ENCODE measurements around the gene EPS8. TPM values are rescaled to one million over a fixed set of nuclear protein-coding genes. Genes with fewer than 3 reads are reported as not detected.
"Not testable (repeated sequence)": the region's sequence is repeated elsewhere in the genome, so short reads cannot be mapped to it uniquely, and the experiment has no call there.

EPS8 gene
- total RNA-seq, 1 experiment from 2014 or later, result 52.7 TPM

DNA sequence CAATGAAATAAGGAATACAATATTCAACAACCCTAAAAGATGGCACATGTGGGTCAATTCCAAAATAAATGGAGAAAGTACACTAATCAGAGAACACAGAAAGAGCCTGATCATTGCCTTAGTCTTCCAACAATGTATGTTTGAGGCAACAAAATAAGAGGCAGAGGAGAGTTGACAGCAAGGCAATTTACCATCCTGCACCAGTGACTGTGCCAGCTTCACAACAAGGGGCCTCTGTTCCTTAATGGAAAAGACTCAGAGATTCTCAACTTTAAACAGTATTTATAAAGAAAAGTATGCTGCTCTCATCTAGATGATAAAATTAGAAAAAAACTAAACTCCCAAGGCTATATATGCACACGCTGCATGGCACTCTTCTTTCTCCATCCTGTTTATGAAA is 25.9 kb downstream of the EPS8 start:
- no peak for DNase-seq (ENCODE audit: low read depth in 1 of 2, low spot score in 2 of 2)
- H3K27ac ChIP-seq, result no peak overlapping the region
- H3K36me3 ChIP-seq, result no peaks in the 10 kb centered on the region
- peaks cover 5% of the 10 kb centered on the region; the same call in 1 of the 2 replicates for H3K4me1 ChIP-seq (replicated peaks)
- no peaks in the 10 kb centered on the region for H3K27me3 ChIP-seq (replicated peaks)
- no peak overlapping the region for H3K4me3 ChIP-seq
- no peaks in the 10 kb centered on the region for H3K9me3 ChIP-seq (replicated peaks)

DNA sequence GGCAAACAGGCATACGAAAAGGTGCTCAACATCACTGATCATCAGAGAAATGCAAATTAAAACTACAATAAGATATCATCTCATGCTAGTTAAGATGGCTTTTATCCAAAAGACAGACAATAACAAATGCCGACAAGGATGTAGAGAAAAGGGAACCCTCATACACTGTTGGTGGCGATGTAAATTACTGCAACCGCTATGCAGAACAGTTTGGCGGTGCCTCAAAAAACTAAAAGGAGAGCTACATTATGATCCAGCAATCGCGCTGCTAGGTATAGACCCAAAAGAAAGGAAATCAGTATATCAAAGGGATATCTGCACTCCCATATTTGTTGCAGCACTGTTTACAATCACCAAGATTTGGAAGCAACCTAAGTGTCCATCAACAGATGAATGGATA is 27.0 kb downstream of the EPS8 start:
- H3K36me3 ChIP-seq; H3K9me3 ChIP-seq (replicated peaks); H3K4me1 ChIP-seq (replicated peaks); H3K27ac ChIP-seq; H3K4me3 ChIP-seq; H3K27me3 ChIP-seq (replicated peaks); DNase-seq (ENCODE audit: low read depth in 1 of 2, low spot score in 2 of 2): not testable (repeated sequence)

DNA sequence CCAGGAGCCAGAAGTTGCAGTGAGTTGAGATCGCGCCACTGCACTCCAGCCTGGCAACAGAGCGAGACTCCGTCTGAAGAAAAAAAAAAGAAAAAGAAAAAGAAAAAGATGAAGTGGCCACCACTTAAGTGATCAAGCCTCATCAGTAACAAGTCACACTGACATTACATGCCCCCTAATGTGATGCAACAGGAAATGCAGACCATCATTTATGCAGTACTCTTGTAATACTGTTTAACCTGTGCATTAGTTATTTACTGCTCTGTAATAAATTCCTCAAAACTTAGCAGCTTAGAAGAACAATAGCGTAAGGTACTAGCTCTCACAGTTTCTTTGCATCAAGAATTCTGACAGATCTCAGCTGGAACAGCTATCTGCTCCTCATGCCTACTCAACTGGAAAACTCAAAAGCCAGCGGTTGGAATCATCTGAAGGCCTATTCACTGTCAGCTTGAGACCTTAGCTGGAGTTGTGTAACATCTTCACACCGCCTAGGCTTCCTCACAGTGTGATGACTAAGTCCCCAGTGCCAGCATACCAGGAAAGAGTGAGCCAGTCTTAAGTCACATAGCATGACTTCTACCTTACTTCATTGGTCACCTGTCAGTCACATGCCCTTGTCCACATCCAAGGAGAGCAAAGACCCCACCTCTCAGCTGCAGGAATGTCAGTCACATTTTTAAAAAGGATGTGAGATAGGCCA is 31.5 kb downstream of the EPS8 start:
- Histone ChIP-seq H3K27ac (no peak overlapping the region), H3K9me3 (replicated peaks) (no peaks in the 10 kb centered on the region), H3K27me3 (replicated peaks) (no peaks in the 10 kb centered on the region), H3K36me3 (no peaks in the 10 kb centered on the region; the same call in 1 of the 2 replicates), H3K4me3 (no peak overlapping the region), H3K4me1 (replicated peaks) (0 out of 2 replicates have a peak, but pooled peaks cover 6% of the 10 kb centered on the region)
- DNase-seq (ENCODE audit: low read depth in 1 of 2, low spot score in 2 of 2), result no peak

DNA sequence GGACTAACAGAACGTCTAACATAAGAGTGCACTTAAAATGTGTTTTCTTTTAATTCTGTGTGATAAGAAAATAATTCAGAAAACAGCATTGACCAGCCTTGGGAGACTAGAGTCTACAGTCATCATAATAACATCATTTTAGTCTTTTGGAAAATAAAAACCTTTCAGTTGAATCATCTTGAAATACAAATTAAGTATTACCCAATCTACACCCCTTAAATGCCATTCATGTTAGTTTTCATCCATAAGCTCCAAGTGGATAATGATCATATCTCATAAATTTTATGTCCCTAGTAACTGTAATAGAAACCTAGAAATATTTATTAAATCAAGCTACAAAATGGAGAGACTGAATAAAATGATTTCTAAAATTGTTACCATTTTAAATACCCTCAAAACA is 32.4 kb downstream of the EPS8 start:
- Histone ChIP-seq H3K27me3 (replicated peaks) (no peaks in the 10 kb centered on the region), H3K4me1 (replicated peaks) (0 out of 2 replicates have a peak, but pooled peaks cover 6% of the 10 kb centered on the region), H3K36me3 (no peaks in the 10 kb centered on the region; the same call in 1 of the 2 replicates), H3K9me3 (replicated peaks) (no peaks in the 10 kb centered on the region), H3K4me3 (no peak overlapping the region), H3K27ac (no peak overlapping the region)
- DNase-seq (ENCODE audit: low read depth in 1 of 2, low spot score in 2 of 2), result no peak

DNA sequence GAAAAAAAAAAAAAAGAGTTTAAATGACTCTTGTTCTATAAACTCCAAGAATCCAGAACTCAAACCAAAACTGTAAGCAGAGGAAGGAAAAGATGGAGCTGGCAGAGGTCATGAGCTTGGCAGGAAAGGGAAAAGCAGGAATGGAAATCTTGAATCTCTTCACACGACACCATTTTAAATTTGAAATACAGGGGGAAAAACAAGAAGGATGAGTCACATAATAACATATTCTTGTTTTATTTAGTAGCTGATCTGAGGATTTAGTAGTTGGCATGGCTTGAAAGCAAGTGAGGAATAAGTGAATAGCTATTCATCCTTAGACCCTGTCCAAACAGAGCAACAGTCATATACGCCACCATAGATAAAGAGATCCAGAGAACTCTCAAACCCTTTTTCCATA is 35.0 kb downstream of the EPS8 start:
- H3K27ac ChIP-seq, result no peak overlapping the region
- 0 out of 2 replicates have a peak, but pooled peaks cover 6% of the 10 kb centered on the region for H3K4me1 ChIP-seq (replicated peaks)
- no peak for DNase-seq (ENCODE audit: low read depth in 1 of 2, low spot score in 2 of 2)

DNA sequence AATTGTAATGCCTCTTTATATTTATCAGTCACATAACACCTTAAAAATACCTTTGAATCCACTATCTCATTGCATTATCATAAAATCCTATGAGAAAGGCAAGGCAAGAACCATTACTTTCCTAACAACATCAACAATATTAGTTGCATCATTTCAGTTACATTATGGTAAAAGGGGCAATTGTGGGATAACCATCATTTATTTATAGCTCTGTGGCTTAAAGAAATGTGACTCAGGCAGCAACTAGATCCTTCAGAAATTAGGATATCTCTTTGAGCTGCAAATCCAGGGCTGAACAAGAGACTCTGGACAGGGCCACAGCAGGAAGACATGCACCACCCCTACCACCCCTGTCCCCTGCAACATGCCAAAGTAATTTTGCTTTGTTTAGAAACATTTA is 36.4 kb downstream of the EPS8 start:
- Histone ChIP-seq H3K4me1 (replicated peaks) (0 out of 2 replicates have a peak, but pooled peaks cover 1% of the 10 kb centered on the region), H3K9me3 (replicated peaks) (no peaks in the 10 kb centered on the region), H3K27me3 (replicated peaks) (no peaks in the 10 kb centered on the region), H3K27ac (no peak overlapping the region), H3K36me3 (no peaks in the 10 kb centered on the region), H3K4me3 (no peak overlapping the region)
- no peak for DNase-seq (ENCODE audit: low read depth in 1 of 2, low spot score in 2 of 2)

More for the DNA sequence above, 35.0 kb downstream of the EPS8 start:
- Histone ChIP-seq H3K4me3 (no peak overlapping the region), H3K36me3 (no peaks in the 10 kb centered on the region; the same call in 1 of the 2 replicates), H3K9me3 (replicated peaks) (no peaks in the 10 kb centered on the region), H3K27me3 (replicated peaks) (no peaks in the 10 kb centered on the region)

DNA sequence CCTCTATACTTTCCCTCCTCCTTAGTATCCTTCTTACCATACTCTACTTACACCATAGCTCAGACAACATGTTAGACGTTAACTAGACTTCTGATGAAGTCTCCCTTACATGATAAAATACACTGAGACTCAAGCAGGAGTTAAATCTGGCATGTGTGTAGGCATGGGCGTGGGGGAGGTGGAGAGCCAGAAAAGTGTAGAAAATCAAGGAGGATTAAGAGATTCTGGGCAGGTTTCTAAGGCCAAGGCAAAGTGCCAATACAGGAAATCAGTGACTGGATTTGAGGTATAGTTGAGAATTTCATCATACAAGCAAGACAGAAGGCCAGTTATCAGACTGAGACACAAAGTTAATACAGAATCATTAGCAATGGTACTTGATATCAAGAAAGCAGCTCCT is 37.4 kb downstream of the EPS8 start:
- H3K4me1 ChIP-seq (replicated peaks), result no peaks in the 10 kb centered on the region
- DNase-seq (ENCODE audit: low read depth in 1 of 2, low spot score in 2 of 2), result no peak
- H3K9me3 ChIP-seq (replicated peaks), result no peaks in the 10 kb centered on the region
- H3K4me3 ChIP-seq, result no peak overlapping the region
- H3K36me3 ChIP-seq, result no peaks in the 10 kb centered on the region
- H3K27ac ChIP-seq, result no peak overlapping the region
- H3K27me3 ChIP-seq (replicated peaks), result no peaks in the 10 kb centered on the region

DNA sequence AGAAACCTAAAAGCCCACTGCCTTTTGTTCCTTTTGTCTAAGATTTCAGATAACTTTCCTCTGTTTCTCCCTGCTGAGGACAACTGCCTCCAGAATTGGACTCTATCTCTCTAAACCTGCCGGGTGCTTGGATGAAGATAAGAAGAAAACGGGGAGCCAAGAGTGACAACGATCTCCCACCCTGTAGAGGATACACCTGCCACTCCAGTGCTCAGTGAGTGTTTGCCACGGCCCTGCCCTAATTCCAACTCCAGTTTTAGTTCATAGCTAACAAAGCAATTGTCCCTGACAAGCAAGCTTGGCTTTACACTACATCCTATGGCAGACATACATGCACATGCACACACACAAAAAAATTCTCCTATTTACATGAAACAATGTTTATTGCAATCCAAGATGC is 39.3 kb downstream of the EPS8 start:
- Histone ChIP-seq H3K4me3 (no peak overlapping the region), H3K4me1 (replicated peaks) (no peaks in the 10 kb centered on the region), H3K9me3 (replicated peaks) (no peaks in the 10 kb centered on the region), H3K27me3 (replicated peaks) (no peaks in the 10 kb centered on the region), H3K27ac (no peak overlapping the region), H3K36me3 (no peaks in the 10 kb centered on the region)
- no peak for DNase-seq (ENCODE audit: low read depth in 1 of 2, low spot score in 2 of 2)

DNA sequence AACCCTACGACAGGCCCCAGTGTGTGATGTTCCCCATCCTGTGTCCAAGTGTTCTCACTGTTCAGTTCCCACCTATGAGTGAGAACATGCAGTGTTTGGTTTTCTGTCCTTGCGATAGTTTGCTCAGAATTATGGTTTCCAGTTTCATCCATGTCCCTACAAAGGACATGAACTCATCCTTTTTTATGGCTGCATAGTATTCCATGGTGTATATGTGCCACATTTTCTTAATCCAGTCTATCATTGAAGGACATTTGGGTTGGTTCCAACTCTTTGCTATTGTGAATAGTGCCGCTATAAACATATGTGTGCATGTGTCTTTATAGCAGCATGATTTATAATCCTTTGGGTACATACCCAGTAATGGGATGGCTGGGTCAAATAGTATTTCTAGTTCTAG is 47.3 kb downstream of the EPS8 start:
- H3K4me1 ChIP-seq (replicated peaks); H3K9me3 ChIP-seq (replicated peaks); H3K4me3 ChIP-seq; H3K27me3 ChIP-seq (replicated peaks); DNase-seq (ENCODE audit: low read depth in 1 of 2, low spot score in 2 of 2); H3K27ac ChIP-seq; H3K36me3 ChIP-seq: not testable (repeated sequence)

DNA sequence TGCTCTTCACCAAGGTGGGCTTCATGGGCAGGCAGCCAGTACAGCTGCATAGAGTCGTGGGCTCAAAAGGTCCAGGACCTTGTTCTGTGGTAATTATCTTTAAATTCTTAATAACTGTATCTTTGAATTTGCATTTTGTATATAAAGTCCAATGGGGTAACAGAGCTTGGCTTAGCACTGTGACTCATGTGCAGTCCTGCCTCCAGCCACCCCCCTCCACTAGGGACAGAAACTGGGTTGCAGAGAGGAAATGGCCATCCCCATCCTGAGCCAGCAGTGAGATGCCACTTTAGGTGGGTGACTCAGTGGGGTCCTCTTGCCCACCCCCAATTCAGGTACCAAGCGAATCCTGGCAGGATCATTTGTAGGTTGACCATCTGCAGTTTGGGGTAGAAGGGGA is 48.1 kb downstream of the EPS8 start:
- H3K27ac ChIP-seq, result no peak overlapping the region
- no peak for DNase-seq (ENCODE audit: low read depth in 1 of 2, low spot score in 2 of 2)
- H3K4me3 ChIP-seq, result no peak overlapping the region
- H3K4me1 ChIP-seq (replicated peaks), result no peaks in the 10 kb centered on the region
- H3K27me3 ChIP-seq (replicated peaks), result no peaks in the 10 kb centered on the region
- no peaks in the 10 kb centered on the region for H3K9me3 ChIP-seq (replicated peaks)
- no peaks in the 10 kb centered on the region for H3K36me3 ChIP-seq

DNA sequence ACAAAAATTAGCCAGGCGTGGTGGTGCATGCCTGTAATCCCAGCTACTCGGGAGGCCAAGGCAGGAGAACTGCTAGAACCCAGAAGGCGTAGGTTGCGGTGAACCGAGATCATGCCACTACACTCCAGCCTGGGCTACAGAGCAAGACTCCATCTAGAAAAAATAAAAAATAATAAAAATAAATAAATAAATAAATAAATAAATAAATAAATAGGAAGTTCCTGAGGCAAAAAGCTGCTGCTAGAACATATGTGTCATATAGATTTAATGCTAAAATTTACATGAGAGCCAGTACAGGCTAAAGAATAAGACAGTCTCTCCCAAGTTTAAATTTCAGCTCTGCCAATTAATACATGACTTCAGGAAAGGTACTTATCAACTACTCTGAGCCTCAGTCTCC is 48.8 kb downstream of the EPS8 start:
- not testable (repeated sequence) for H3K4me1 ChIP-seq (replicated peaks); H3K27me3 ChIP-seq (replicated peaks); H3K9me3 ChIP-seq (replicated peaks); DNase-seq (ENCODE audit: low read depth in 1 of 2, low spot score in 2 of 2); H3K36me3 ChIP-seq; H3K27ac ChIP-seq; H3K4me3 ChIP-seq

DNA sequence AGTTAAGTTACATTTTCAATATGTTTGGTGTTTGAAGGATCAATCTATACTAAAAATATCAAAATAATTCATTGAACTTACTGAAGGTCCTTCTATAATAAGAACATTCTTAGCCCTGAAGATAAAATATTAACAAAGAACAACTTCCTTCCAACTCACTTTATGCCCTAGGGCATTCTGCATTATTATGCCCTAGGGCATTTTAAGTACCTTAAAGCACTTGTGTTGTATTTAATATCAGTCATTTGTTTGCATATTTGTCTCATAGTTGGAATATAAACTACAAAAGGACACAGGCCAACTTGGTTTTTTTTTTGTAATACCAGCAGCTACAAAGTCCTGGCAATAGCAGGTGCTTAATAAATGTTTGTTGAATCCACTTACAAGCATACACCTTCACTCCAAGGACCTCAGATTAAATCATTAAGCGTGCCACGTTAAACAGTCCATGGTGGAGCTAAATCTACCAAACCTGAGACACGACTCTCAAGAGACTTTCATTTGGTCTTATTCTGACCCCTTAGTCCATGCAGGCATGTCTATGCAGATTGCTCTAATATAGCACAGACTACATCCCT is 50.7 kb downstream of the EPS8 start:
- no peak overlapping the region for H3K27ac ChIP-seq

DNA sequence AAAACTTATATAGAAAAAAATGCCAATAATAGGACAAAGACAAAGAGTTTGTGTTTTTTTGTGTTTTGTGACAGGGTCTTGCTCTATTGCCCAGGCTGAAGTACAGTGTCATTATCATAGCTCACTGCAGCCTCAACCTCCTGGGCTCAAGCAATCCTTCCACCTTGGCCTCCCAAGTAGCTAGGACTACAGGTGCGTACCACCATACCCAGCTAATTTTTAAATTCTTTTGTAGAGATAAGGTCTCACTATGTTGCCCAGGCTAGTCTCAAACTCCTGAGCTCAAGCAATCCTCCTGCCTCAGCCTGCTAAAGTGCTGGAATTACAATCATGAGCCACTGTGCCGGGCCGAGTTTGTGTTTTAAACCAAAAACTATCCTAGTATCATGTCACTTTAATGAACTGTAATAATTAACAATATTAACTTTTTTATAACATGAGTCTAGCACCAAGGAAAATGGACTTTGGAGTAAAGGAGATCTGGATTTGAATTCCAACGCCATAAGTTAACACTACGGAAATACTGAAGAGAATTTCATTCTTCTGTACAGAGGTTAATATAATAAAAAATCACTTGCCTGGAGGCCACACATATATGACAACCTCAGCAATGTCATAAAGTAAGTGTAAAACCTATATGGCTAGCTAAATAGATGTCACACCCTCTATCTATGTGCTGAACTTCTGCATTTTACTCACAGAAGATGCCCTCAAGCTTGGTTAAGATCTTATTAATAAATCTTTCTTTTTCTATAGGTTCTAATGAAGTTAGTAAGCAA is 53.2 kb downstream of the EPS8 start:
- Histone ChIP-seq H3K4me1 (replicated peaks) (peaks cover 15% of the 10 kb centered on the region), H3K27ac (no peak overlapping the region), H3K36me3 (no peaks in the 10 kb centered on the region), H3K9me3 (replicated peaks) (no peaks in the 10 kb centered on the region), H3K4me3 (no peak overlapping the region), H3K27me3 (replicated peaks) (no peaks in the 10 kb centered on the region)
- DNase-seq (ENCODE audit: low read depth in 1 of 2, low spot score in 2 of 2), result no peak

More for the DNA sequence above, 50.7 kb downstream of the EPS8 start:
- Histone ChIP-seq H3K36me3 (no peaks in the 10 kb centered on the region), H3K9me3 (replicated peaks) (no peaks in the 10 kb centered on the region), H3K4me1 (replicated peaks) (no peaks in the 10 kb centered on the region), H3K27me3 (replicated peaks) (no peaks in the 10 kb centered on the region), H3K4me3 (no peak overlapping the region)
- DNase-seq (ENCODE audit: low read depth in 1 of 2, low spot score in 2 of 2), result no peak

DNA sequence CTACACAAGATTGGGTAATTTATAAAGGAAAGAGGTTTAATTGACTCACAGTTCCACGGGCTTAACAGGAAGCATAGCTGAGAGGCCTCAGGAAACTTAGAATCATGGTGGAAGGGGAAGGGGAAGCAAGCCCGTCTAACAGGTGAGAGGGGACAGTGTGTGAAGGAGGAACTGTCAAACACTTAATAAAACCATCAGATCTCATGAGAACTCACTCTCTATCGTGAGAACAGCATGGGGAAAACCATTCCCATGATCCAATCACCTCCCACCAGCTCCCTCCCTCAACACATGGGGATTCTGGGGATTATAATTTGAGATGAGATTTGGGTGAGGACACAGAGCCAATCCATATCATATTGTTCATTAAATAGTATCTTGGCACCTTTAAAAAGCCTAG is 56.1 kb downstream of the EPS8 start:
- Histone ChIP-seq H3K27me3 (replicated peaks) (no peaks in the 10 kb centered on the region), H3K4me1 (replicated peaks) (peaks cover 22% of the 10 kb centered on the region), H3K9me3 (replicated peaks) (no peaks in the 10 kb centered on the region), H3K27ac (peak overlapping the region; percentile 41), H3K4me3 (no peak overlapping the region), H3K36me3 (no peaks in the 10 kb centered on the region)
- DNase-seq (ENCODE audit: low read depth in 1 of 2, low spot score in 2 of 2), result no peak
